Stomach (tissue), 4 donors: ENCODE measurements around the gene CNOT2.

ENCODE experiments used
- CTCF ChIP-seq, 7 experiments: fragments of 450-650 bp in 4 of 7; fragments of 200-600 bp in 3 of 7; sonication (generic) in 3 of 7; IDR thresholded peaks; one replicate each; pipeline ENCODE4 v1.5.1; 2016 to 2019; ENCODE audit warnings: antibody characterized with exemption in 7 of 7, control low read depth in 2 of 7, mild to moderate bottlenecking in 1 of 7
- EP300 ChIP-seq: sonication (generic); formaldehyde crosslinking; IDR thresholded peaks from one replicate; pipeline ENCODE4 v1.6.1; 2017; ENCODE audit warnings: antibody characterized with exemption
- POLR2A ChIP-seq, 4 donors: fragments of 450-650 bp; IDR thresholded peaks; one replicate each; pipeline ENCODE4 v1.6.1; 2016; ENCODE audit warnings: antibody characterized with exemption in 4 of 4, control low read depth in 2 of 4, mild to moderate bottlenecking in 1 of 4, moderate library complexity in 1 of 4

- no peak for TF ChIP-seq POLR2A (IDR thresholded peaks at IDR 0.05)
- TF ChIP-seq EP300 = no peak
- TF ChIP-seq CTCF (IDR thresholded peaks at IDR 0.05) = no peak
Measured at GRCh38 chr12:70244409-70244808, 1.2 kb downstream of the CNOT2 start.
